ENCODE results near the gene AQP11. TPM values are rescaled to one million over a fixed set of nuclear protein-coding genes. Genes with fewer than 3 reads are reported as not detected.
"Not testable (repeated sequence)": the region's sequence is repeated elsewhere in the genome, so short reads cannot be mapped to it uniquely, and the experiment has no call there.

The AQP11 gene
- total and polyA plus RNA-seq, 2 experiments from 2014 or later, result 3.0 to 5.1 TPM

DNA sequence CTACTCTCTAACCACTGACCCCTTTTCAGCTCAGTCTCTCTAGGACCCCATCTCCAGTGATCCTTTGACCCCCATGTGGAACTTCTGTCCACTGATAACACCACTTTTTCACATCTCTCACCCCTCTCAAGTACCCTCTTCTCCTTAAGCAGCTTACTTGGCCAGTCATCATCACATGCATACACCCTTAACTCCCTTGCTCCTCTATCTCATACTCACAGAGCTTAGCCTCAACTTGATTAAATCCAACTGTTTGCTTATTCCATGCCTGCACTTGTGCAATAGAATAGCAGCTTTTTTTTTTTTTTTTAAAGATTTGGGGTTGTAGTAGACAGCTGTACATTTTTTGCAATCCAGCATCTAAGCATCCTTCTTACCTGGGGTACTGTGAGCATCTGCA lies 22.2 kb downstream of the AQP11 start:
- Histone ChIP-seq H3K9me3 (ENCODE audit: low read depth) (no peaks in the 10 kb centered on the region), H3K4me3 (no peak overlapping the region), H3K4me1 (ENCODE audit: low read depth) (no peaks in the 10 kb centered on the region), H3K27me3 (no peaks in the 10 kb centered on the region), H3K27ac (no peak overlapping the region), H3K36me3 (peaks cover 27% of the 10 kb centered on the region)
- TF ChIP-seq, protein P1, sequence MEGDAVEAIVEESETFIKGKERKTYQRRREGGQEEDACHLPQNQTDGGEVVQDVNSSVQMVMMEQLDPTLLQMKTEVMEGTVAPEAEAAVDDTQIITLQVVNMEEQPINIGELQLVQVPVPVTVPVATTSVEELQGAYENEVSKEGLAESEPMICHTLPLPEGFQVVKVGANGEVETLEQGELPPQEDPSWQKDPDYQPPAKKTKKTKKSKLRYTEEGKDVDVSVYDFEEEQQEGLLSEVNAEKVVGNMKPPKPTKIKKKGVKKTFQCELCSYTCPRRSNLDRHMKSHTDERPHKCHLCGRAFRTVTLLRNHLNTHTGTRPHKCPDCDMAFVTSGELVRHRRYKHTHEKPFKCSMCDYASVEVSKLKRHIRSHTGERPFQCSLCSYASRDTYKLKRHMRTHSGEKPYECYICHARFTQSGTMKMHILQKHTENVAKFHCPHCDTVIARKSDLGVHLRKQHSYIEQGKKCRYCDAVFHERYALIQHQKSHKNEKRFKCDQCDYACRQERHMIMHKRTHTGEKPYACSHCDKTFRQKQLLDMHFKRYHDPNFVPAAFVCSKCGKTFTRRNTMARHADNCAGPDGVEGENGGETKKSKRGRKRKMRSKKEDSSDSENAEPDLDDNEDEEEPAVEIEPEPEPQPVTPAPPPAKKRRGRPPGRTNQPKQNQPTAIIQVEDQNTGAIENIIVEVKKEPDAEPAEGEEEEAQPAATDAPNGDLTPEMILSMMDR (IDR thresholded peaks at IDR 0.05; ENCODE audit: low read depth, low read length), result no peak
- no peak for DNase-seq (ENCODE audit: low read depth in 1 of 2, low spot score in 1 of 2)

DNA sequence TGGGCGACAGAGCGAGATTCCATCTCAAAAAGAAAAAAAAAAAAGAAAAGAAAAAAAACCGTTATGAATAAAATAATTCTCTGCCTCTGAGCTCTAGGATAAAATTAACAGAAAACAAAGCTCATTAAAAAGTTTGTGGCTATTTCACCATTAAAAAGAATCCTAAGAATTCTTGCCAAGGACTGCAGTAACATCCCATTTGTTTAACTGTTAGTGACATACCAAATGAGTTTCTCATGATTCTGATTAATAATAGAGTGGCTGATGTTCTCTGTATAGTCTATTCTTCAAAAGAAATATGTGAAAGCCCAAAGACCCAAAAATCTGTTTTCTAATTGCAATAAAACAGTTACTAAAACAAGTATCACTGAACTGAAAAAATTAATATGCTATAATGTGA lies 28.1 kb downstream of the AQP11 start:
- no peak overlapping the region for H3K4me3 ChIP-seq
- no peak overlapping the region for H3K27ac ChIP-seq
- no peaks in the 10 kb centered on the region for H3K4me1 ChIP-seq (ENCODE audit: low read depth)
- DNase-seq (ENCODE audit: low read depth in 1 of 2, low spot score in 1 of 2), result no peak
- TF ChIP-seq, protein P1 (IDR thresholded peaks at IDR 0.05; ENCODE audit: low read depth, low read length), result no peak
- no peaks in the 10 kb centered on the region for H3K9me3 ChIP-seq (ENCODE audit: low read depth)
- H3K27me3 ChIP-seq, result no peaks in the 10 kb centered on the region
- H3K36me3 ChIP-seq, result peaks cover 51% of the 10 kb centered on the region

DNA sequence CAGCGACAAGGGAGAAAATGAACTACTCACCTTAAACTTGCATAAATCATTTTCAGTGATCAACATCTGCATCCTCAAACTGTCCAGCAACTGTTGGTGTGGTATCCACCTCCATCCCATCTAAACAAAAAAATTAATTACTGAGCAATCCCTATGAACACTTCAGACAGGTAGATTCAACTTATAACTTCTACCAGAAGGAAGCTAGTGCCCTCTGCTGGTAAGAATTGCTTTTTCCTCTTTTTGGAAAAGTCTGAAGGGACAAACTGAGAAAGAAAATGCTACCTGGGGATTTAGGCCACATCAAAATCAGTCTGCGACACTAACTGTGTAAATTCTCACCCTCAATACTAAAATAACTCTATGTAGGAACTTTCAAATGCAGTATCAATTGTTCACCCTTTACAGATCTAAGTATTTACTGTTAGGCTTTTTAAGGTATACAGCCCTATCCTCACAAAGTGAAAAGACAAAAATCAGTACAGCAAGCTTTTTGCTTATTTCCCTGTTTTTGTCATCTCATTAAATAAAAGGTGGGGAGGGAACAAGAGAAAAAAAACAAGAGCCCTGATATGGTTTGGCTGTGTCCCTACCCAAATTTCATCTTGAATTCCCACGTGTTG lies 29.9 kb downstream of the AQP11 start:
- TF ChIP-seq, protein P1 (IDR thresholded peaks at IDR 0.05; ENCODE audit: low read depth, low read length), result peak; percentile 68
- DNase-seq (ENCODE audit: low read depth in 1 of 2, low spot score in 1 of 2), result peak; percentile 59 to 74
- Histone ChIP-seq H3K27ac (no peak overlapping the region), H3K4me1 (ENCODE audit: low read depth) (no peaks in the 10 kb centered on the region), H3K9me3 (ENCODE audit: low read depth) (no peaks in the 10 kb centered on the region), H3K36me3 (peaks cover 52% of the 10 kb centered on the region), H3K27me3 (no peaks in the 10 kb centered on the region), H3K4me3 (no peak overlapping the region)

DNA sequence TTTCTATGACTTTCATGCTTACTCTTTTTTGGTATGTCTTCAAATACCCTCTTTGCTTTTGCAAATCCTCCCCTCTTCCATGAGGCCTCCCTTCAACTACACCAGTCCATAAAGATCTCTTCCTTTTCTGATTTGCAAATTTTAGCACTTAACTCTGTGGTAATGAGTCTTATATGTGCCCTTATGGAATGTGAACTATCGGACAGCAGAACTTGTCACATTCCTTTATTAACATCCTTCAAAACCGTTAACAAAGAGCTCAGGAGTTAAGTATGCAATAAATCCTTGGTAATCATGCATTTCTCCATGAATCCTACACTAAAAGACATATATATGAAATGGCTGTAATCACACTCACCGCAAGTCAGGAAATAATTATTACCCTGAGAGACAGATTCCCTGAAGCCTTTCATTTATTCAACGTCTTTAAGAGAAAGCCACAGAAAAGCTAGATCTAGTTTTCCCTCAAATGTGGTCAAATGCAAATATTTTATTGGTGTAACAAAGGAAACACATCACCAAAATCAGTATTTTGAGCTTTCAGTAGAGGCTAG lies 40.5 kb downstream of the AQP11 start:
- Histone ChIP-seq H3K36me3 (peaks cover 11% of the 10 kb centered on the region), H3K9me3 (ENCODE audit: low read depth) (no peaks in the 10 kb centered on the region), H3K4me1 (ENCODE audit: low read depth) (no peaks in the 10 kb centered on the region), H3K27me3 (no peaks in the 10 kb centered on the region), H3K27ac (no peak overlapping the region), H3K4me3 (no peak overlapping the region)
- no peak for DNase-seq (ENCODE audit: low read depth in 1 of 2, low spot score in 1 of 2)
- TF ChIP-seq, protein P1 (IDR thresholded peaks at IDR 0.05; ENCODE audit: low read depth, low read length), result no peak

DNA sequence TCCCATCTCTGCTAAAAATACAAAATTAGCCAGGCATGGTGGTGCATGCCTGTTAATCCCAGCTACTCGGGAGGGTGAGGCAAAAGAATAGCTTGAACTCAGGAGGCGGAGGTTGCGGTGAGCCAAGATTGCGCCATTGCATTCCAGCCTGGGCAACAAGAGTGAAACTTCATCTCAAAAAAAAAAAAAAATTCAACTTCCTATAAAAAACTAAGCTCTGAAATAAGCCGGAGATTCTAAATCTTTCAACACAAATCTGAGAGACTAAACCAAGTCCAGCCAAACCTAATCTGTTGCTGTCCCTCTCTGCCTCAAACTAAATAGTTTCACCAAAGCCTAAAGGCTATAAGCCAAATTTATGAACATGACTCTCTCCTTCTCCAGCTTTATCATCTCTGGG lies 44.2 kb downstream of the AQP11 start:
- H3K36me3 ChIP-seq; H3K27me3 ChIP-seq; H3K27ac ChIP-seq; H3K4me3 ChIP-seq; H3K9me3 ChIP-seq (ENCODE audit: low read depth); H3K4me1 ChIP-seq (ENCODE audit: low read depth): not testable (repeated sequence)
- peak in 1 of 2 donors; percentile 77 for DNase-seq (ENCODE audit: low read depth in 1 of 2, low spot score in 1 of 2)

DNA sequence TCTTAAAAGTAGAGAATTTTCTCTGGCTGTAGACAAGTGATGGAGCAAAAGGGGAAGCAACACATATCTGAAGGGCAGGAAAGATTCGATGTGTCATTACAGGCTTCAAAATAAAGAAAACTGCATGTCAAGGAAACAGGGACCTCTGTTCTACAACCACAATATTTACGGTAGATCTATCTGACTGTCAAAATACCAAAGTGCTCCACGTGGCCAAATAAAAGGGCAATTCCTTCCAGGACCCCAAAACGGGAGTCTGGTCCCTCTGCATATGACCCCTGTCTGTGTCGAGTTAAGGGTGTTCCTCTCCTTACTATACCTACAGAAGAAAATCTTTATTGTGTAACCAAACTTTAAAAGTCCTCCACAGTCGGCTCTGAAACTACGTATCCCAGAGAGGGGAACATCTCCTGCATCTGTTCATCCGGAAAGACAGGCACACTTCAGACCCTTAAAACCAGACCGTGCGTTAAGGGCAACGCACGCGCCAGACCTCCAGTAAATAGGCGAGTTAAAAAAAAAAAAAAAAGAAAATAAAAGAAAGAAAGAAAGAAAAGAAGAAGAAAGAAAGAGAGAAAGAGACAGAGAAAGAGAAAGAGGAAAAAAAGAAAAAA lies 47.1 kb downstream of the AQP11 start:
- TF ChIP-seq, protein P1 (IDR thresholded peaks at IDR 0.05; ENCODE audit: low read depth, low read length), result no peak
- peak overlapping the region; percentile 89 for H3K27ac ChIP-seq

More for the DNA sequence above, 47.1 kb downstream of the AQP11 start:
- Histone ChIP-seq H3K4me3 (peak overlapping the region; percentile 98), H3K36me3 (no peaks in the 10 kb centered on the region), H3K27me3 (no peaks in the 10 kb centered on the region), H3K4me1 (ENCODE audit: low read depth) (peaks cover 6% of the 10 kb centered on the region), H3K9me3 (ENCODE audit: low read depth) (no peaks in the 10 kb centered on the region)
- peak in 1 of 2 donors; percentile 6 for DNase-seq (ENCODE audit: low read depth in 1 of 2, low spot score in 1 of 2)

Measured in cardiac muscle cell (in vitro differentiated cells and primary cell).